BLaER1 treated with 17β-estradiol and CSF1 and Interleukin-3, amounts not matched to agents 10 nM and 100 nM (cell line): ENCODE results near the gene TUBGCP3.

Experiments
- H3K27ac ChIP-seq, 11 experiments: shearing (Covaris generic); formaldehyde crosslinking; 2 replicates each; pipeline ENCODE4 v1.8.1; 2022
- H3K27me3 ChIP-seq, 11 experiments: shearing (Covaris generic); formaldehyde crosslinking; 2 replicates each; pipeline ENCODE4 v1.8.1; 2022
- H3K36me3 ChIP-seq, 11 experiments: shearing (Covaris generic); formaldehyde crosslinking; 2 replicates each; pipeline ENCODE4 v1.8.1; 2022
- H3K4me1 ChIP-seq, 10 experiments: shearing (Covaris generic); formaldehyde crosslinking; 2 replicates each; pipeline ENCODE4 v1.8.1; 2022
- H3K4me2 ChIP-seq, 11 experiments: shearing (Covaris generic); formaldehyde crosslinking; 2 replicates each; pipeline ENCODE4 v1.8.1; 2022
- H3K4me3 ChIP-seq, 10 experiments: shearing (Covaris generic); formaldehyde crosslinking; 2 replicates each; pipeline ENCODE4 v1.8.1; 2022
- H3K9ac ChIP-seq, 11 experiments: shearing (Covaris generic); formaldehyde crosslinking; 2 replicates each; pipeline ENCODE4 v1.8.1; 2022
- H3K9me3 ChIP-seq, 11 experiments: shearing (Covaris generic); formaldehyde crosslinking; replicated peaks in 1 of 11; 2 replicates each; pipeline ENCODE4 v1.8.1; 2022
- H4K20me1 ChIP-seq, 11 experiments: shearing (Covaris generic); formaldehyde crosslinking; 2 replicates each; pipeline ENCODE4 v1.8.1; 2022
- Cebpa-rat ChIP-seq, 11 experiments: shearing (Covaris generic); IDR thresholded peaks; 2 replicates each; pipeline ENCODE4 v1.8.1; 2022

The TUBGCP3 gene

DNA sequence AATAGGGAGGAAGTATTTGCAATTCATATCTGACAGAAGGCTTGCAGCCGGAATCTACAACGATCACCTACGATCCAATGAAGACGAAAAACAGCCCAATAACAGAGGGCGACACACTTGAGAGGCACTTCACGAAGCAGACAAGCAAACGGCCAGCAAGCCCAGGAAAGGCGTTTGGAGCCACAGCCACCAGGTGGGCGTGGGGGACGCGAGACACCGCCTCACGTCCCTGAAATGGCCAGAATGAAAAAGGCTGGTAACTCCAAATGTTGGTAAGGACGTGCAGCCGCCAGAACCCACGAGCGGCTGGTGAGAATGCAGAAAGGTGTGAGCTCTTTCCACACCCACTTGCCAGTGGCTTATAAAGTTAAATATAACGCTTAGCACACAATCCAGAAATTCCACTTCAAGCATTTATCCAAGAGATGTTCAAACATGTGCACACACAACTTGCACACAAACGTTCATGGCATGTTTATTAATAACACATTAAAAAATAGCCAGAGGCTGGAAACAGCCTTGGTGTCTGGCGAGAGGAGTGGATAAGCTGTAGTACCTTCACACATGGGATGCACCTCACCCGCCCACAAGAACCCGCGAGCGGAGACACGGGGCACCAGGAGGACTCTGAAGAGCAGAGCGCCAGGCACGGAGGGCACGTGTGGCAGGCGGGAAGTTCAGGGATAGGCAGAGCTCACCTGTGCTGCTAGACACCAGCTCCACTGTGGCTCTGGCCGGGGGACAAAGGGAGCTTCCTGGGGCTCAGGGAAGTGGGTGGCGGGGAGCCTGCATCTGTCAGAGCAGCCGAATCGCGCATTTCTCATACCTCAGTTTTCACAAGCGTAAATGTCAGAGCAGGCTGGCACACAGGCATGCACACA is 122.5 kb downstream of the TUBGCP3 start:
- Histone ChIP-seq H3K4me3 (no peak overlapping the region), H3K27ac (no peak overlapping the region), H3K27me3 (no peaks in the 10 kb centered on the region), H4K20me1 (no peaks in the 10 kb centered on the region), H3K4me2 (no peak overlapping the region), H3K9ac (no peak overlapping the region), H3K36me3 (peaks cover 0 to 6% (median 0%) of the 10 kb centered on the region in 11 experiments; a peak in 2 of 22 replicates), H3K4me1 (peaks cover 7 to 15% (median 10%) of the 10 kb centered on the region in 10 experiments; a peak in 16 of 20 replicates), H3K9me3 (peaks cover 16 to 24% (median 20%) of the 10 kb centered on the region in 11 experiments)
- no peak for TF ChIP-seq Cebpa-rat (IDR thresholded peaks at IDR 0.05)

GRCh38 chr13:112464720-112465119 is 123.2 kb downstream of the TUBGCP3 start:
- Histone ChIP-seq H3K4me2 (no peak overlapping the region), H3K27ac (no peak overlapping the region), H3K4me1 (peaks cover 5 to 11% (median 6%) of the 10 kb centered on the region in 10 experiments; a peak in 16 of 20 replicates), H3K9me3 (peaks cover 19 to 29% (median 25%) of the 10 kb centered on the region in 11 experiments), H3K36me3 (0 out of 22 replicates have a peak, but pooled peaks cover 0 to 4% (median 0%) of the 10 kb centered on the region in 11 experiments), H3K9ac (no peak overlapping the region), H4K20me1 (no peaks in the 10 kb centered on the region), H3K4me3 (no peak overlapping the region), H3K27me3 (no peaks in the 10 kb centered on the region)
- no peak for TF ChIP-seq Cebpa-rat (IDR thresholded peaks at IDR 0.05)

DNA sequence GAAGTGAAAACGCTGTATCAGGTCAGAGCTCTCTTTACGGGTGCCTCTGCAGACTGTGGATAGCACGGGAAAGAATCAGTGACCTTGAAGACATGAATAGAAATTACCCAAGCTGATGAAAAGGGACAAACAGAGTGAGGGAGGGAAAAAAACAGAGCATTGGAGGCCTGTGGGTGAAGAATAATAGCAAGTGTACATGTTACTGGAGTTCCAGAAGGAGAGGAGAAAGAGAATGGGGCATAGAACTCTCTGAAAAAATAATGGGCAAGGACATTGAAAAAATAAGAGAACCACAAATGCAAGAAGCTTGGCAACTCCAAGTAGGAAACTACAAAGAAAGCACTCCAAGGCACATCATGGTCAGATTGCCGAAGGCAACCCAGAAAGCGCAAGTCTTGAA is 125.5 kb downstream of the TUBGCP3 start:
- Histone ChIP-seq H3K27me3 (no peaks in the 10 kb centered on the region), H4K20me1 (no peaks in the 10 kb centered on the region), H3K4me2 (no peak overlapping the region), H3K9me3 (peaks cover 29 to 42% (median 35%) of the 10 kb centered on the region in 11 experiments), H3K36me3 (0 out of 22 replicates have a peak, but pooled peaks cover 0 to 4% (median 0%) of the 10 kb centered on the region in 11 experiments), H3K4me3 (no peak overlapping the region), H3K9ac (no peak overlapping the region), H3K27ac (no peak overlapping the region), H3K4me1 (peaks cover 0 to 11% (median 0%) of the 10 kb centered on the region in 10 experiments; a peak in 2 of 20 replicates)
- TF ChIP-seq Cebpa-rat (IDR thresholded peaks at IDR 0.05), result no peak

DNA sequence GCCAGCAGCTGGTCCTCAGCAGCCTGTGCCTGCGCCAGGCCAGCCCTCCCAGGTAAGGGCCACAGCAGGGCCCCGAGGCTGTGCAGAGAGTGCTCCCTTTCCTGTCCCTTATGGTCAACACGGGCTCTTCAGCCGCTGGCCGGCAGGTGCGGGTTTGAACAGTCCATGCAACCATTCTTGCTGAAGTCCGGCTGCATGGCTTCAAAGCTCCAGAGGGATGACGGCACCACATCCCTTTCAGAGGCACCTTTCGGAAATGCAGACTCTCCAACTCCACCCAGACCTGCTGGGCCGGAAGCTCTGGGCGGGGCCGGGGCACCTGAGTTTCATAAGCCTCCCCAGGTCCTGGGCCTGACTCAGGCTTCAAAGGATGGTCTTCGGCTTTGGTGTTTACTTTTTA is 130.5 kb downstream of the TUBGCP3 start:
- Histone ChIP-seq H3K27ac (no peak overlapping the region), H3K4me2 (no peak overlapping the region), H3K4me1 (peaks cover 0 to 27% (median 11%) of the 10 kb centered on the region in 10 experiments; a peak in 13 of 20 replicates), H3K9me3 (peaks cover 26 to 38% (median 31%) of the 10 kb centered on the region in 11 experiments), H4K20me1 (peaks cover 0 to 8% (median 0%) of the 10 kb centered on the region in 11 experiments; a peak in 1 of 22 replicates), H3K9ac (no peak overlapping the region), H3K27me3 (no peaks in the 10 kb centered on the region; a peak in 1 of 22 replicates), H3K4me3 (no peak overlapping the region), H3K36me3 (0 out of 22 replicates have a peak, but pooled peaks cover 0 to 4% (median 0%) of the 10 kb centered on the region in 11 experiments)
- TF ChIP-seq Cebpa-rat (IDR thresholded peaks at IDR 0.05), result no peak

- no peak overlapping the region for H3K9ac ChIP-seq
- H3K4me1 ChIP-seq, result peaks cover 0 to 27% (median 12%) of the 10 kb centered on the region in 10 experiments; a peak in 13 of 20 replicates
- no peak overlapping the region for H3K4me2 ChIP-seq
- peaks cover 22 to 34% (median 27%) of the 10 kb centered on the region in 11 experiments for H3K9me3 ChIP-seq
- H3K36me3 ChIP-seq, result 0 out of 22 replicates have a peak, but pooled peaks cover 0 to 4% (median 0%) of the 10 kb centered on the region in 11 experiments
- H3K4me3 ChIP-seq, result no peak overlapping the region
- H3K27ac ChIP-seq, result no peak overlapping the region
- peaks cover 0 to 10% (median 0%) of the 10 kb centered on the region in 11 experiments; a peak in 1 of 22 replicates for H4K20me1 ChIP-seq
- H3K27me3 ChIP-seq, result no peaks in the 10 kb centered on the region; a peak in 1 of 22 replicates
- no peak for TF ChIP-seq Cebpa-rat (IDR thresholded peaks at IDR 0.05)
These were observed 130.9 kb downstream of the TUBGCP3 start for GRCh38 chr13:112457081-112457480.

GRCh38 chr13:112456138-112457056 is 131.6 kb downstream of the TUBGCP3 start:
- 0 out of 22 replicates have a peak, but pooled peaks cover 0 to 4% (median 0%) of the 10 kb centered on the region in 11 experiments for H3K36me3 ChIP-seq
- no peak overlapping the region for H3K4me2 ChIP-seq
- no peak overlapping the region for H3K4me3 ChIP-seq
- no peak overlapping the region for H3K9ac ChIP-seq
- peaks cover 0 to 10% (median 0%) of the 10 kb centered on the region in 11 experiments; a peak in 1 of 22 replicates for H4K20me1 ChIP-seq
- no peak overlapping the region for H3K27ac ChIP-seq
- H3K27me3 ChIP-seq, result no peaks in the 10 kb centered on the region; a peak in 1 of 22 replicates
- peaks cover 0 to 27% (median 13%) of the 10 kb centered on the region in 10 experiments; a peak in 13 of 20 replicates for H3K4me1 ChIP-seq
- no peak for TF ChIP-seq Cebpa-rat (IDR thresholded peaks at IDR 0.05)
- H3K9me3 ChIP-seq, result peaks cover 15 to 28% (median 20%) of the 10 kb centered on the region in 11 experiments; a peak in 21 of 22 replicates

DNA sequence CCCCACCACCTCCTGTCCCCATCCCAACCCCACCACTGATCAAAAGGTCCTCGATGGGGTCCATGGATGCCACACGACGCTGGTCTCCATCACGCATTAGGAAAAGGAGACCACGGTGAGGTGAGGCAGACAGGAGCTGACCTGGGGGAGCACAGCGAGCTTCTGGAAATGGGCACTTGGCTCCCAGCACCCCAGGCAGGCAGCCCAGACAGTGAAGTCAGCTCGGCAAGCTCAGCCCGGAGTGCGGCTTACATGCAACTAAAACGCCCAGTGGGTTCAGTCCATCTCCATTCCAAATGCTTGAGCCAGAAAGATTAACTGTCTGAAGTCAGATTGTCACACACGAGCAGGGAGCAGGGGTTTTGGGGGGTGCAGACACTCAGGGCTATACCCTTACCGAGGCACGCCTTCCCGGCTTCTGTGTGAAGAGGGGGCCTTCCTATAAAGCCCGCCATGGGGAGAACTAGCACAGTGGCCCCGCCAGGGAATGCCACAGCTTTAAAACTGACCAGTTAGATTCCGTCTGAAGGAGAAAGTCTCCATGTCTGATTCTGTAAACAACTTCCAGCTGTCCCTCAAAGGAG is 132.4 kb downstream of the TUBGCP3 start:
- Histone ChIP-seq H3K9ac (no peak overlapping the region), H3K27ac (no peak overlapping the region), H3K4me3 (no peak overlapping the region), H3K27me3 (no peaks in the 10 kb centered on the region; a peak in 1 of 22 replicates), H3K9me3 (peaks cover 12 to 20% (median 16%) of the 10 kb centered on the region in 11 experiments; a peak in 20 of 22 replicates), H3K36me3 (0 out of 22 replicates have a peak, but pooled peaks cover 0 to 4% (median 0%) of the 10 kb centered on the region in 11 experiments), H3K4me2 (no peak overlapping the region), H3K4me1 (peaks cover 0 to 24% (median 13%) of the 10 kb centered on the region in 10 experiments; a peak in 13 of 20 replicates), H4K20me1 (peaks cover 0 to 10% (median 0%) of the 10 kb centered on the region in 11 experiments; a peak in 1 of 22 replicates)
- no peak for TF ChIP-seq Cebpa-rat (IDR thresholded peaks at IDR 0.05)
